GM23248 (cell line): Measurements from ENCODE around the gene SUB1. TPM values are rescaled to one million over a fixed set of nuclear protein-coding genes. Genes with fewer than 3 reads are reported as not detected.

Source experiments
- DNase-seq: peaks from one replicate; pipeline ENCODE4 v3.0.0-alpha.2; 2015
- H2AFZ ChIP-seq: fragments of 200-600 bp; sonication (generic); 2 replicates; pipeline ENCODE4 v1.6.1; 2016; ENCODE audit warnings: antibody characterized with exemption
- H3F3A ChIP-seq: fragments of 200-600 bp; sonication (generic); 2 replicates; pipeline ENCODE4 v1.6.1; 2016; ENCODE audit warnings: mild to moderate bottlenecking, antibody characterized with exemption, mixed run types; ENCODE audit not compliant: insufficient read depth
- H3K27ac ChIP-seq: fragments of 200-600 bp; sonication (generic); 2 replicates; pipeline ENCODE4 v1.5.1; 2016; ENCODE audit warnings: mild to moderate bottlenecking
- H3K27me3 ChIP-seq: fragments of 200-600 bp; sonication (generic); replicated peaks from 2 replicates; pipeline ENCODE4 v1.6.1; 2016; ENCODE audit warnings: mild to moderate bottlenecking; ENCODE audit not compliant: insufficient read depth
- H3K36me3 ChIP-seq: fragments of 200-600 bp; sonication (generic); 2 replicates; pipeline ENCODE4 v1.6.1; 2016; ENCODE audit warnings: low read depth, mild to moderate bottlenecking
- H3K4me1 ChIP-seq: fragments of 200-600 bp; sonication (generic); 2 replicates; pipeline ENCODE4 v1.6.1; 2016; ENCODE audit warnings: mild to moderate bottlenecking; ENCODE audit not compliant: insufficient read depth
- H3K4me2 ChIP-seq: fragments of 200-600 bp; sonication (generic); one replicate; pipeline ENCODE4 v1.6.1; 2016; ENCODE audit warnings: mild to moderate bottlenecking; ENCODE audit not compliant: unreplicated experiment
- H3K4me3 ChIP-seq: fragments of 200-600 bp; sonication (generic); 2 replicates; pipeline ENCODE4 v1.5.1; 2016; ENCODE audit warnings: mild to moderate bottlenecking
- H3K79me2 ChIP-seq: fragments of 200-600 bp; sonication (generic); 2 replicates; pipeline ENCODE4 v1.6.1; 2016; ENCODE audit warnings: mild to moderate bottlenecking; ENCODE audit not compliant: insufficient read depth
- H3K9ac ChIP-seq: fragments of 200-600 bp; sonication (generic); 2 replicates; pipeline ENCODE4 v1.6.1; 2016; ENCODE audit warnings: mild to moderate bottlenecking
- H3K9me2 ChIP-seq: fragments of 200-600 bp; sonication (generic); 2 replicates; pipeline ENCODE4 v1.6.1; 2016; ENCODE audit warnings: mixed run types, mild to moderate bottlenecking, moderate library complexity; ENCODE audit not compliant: insufficient read depth
- H3K9me3 ChIP-seq: fragments of 200-600 bp; sonication (generic); one replicate; pipeline ENCODE4 v1.6.1; 2017; ENCODE audit warnings: low read depth
- H4K20me1 ChIP-seq: fragments of 200-600 bp; sonication (generic); 2 replicates; pipeline ENCODE4 v1.6.0; 2016; ENCODE audit not compliant: insufficient read depth
- EZH2 ChIP-seq: fragments of 200-600 bp; sonication (generic); IDR thresholded peaks from 2 replicates; pipeline ENCODE4 v1.6.1; 2018; ENCODE audit warnings: antibody characterized with exemption, mild to moderate bottlenecking; ENCODE audit not compliant: insufficient read depth, poor library complexity, severe bottlenecking
- EZH2phosphoT487 ChIP-seq: fragments of 200-600 bp; sonication (generic); IDR thresholded peaks from 2 replicates; pipeline ENCODE4 v1.6.1; 2018; ENCODE audit warnings: antibody characterized with exemption, moderate library complexity, mild to moderate bottlenecking, low read depth; ENCODE audit not compliant: insufficient read depth
- WGBS, 2 experiments: methylation state at CpG; one replicate each; pipeline ENCODE4 v1.1.6; 2015 to 2017; ENCODE audit warnings: low lambda C conversion rate in 2 of 2, low coverage in 1 of 2; ENCODE audit errors: missing lambda C conversion rate in 2 of 2; 5-methylcytosine and 5-hydroxymethylcytosine counted together
- in situ Hi-C: fragments of 300-500 bp; cut with MboI; formaldehyde crosslinking; loops from 2 replicates; pipeline ENCODE4 v1.15.0; 2020
- polyA plus RNA-seq: library from polyadenylated mRNA; unstranded; fragments of >200 nt; fragmentation: Nextera tagmentation; extraction: Ambion mirVana; gene quantifications from 2 replicates; pipeline ENCODE4 v1.2.1, GENCODE V29; 2016
- total RNA-seq: library from RNA; depleted of rRNA; stranded (reverse); fragments of >200 nt; shearing (Covaris generic); gene quantifications from 2 replicates; pipeline ENCODE4 v1.2.3, GENCODE V29; 2014

The SUB1 gene
- total and polyA plus RNA-seq, 2 experiments from 2014 or later: 350 to 489 TPM

DNA sequence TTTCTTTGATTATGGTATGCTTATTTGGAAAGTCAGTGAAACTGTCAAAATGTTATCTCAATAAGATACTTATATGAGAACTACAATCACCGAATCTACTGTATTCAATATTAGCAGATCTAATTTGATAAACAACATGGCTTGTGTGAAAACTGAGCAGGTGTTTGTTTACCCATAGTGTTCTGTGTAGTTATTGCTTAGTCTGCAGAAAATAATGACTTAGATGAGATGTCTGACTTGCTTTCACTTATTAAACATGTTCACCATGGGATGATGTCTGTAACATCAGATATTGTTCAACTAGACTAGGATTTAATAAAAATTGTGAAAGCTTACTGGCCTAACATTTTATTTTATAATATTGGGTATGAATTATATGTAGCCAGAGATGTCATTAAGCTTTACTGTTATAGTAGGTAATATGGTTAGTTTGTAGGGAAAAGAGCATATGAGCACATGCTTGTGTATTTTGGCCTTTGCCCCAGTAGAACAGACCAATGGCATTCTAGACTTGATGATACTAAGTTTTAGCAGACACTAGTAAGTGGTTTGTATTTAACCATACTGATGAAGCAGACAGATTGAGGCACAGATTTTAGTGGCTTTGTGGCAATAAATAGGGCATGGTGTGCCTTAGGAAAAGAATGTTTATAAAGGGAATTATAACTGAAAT, 16.4 kb downstream of the SUB1 start:
- no peak overlapping the region for H3K9ac ChIP-seq
- H2AFZ ChIP-seq: no peak overlapping the region
- TF ChIP-seq EZH2phosphoT487 (no peak), EZH2 (no peak)
- H3K27ac ChIP-seq: no peak overlapping the region
- no peak for DNase-seq
- no peaks in the 10 kb centered on the region for H3K9me3 ChIP-seq
- peaks cover 46% of the 10 kb centered on the region for H3K36me3 ChIP-seq
- no peaks in the 10 kb centered on the region for H4K20me1 ChIP-seq
- H3K4me2 ChIP-seq: no peak overlapping the region
- no peaks in the 10 kb centered on the region for H3K27me3 ChIP-seq
- in situ Hi-C loops: loop anchor here (25.0 kb wide), 1 partner anchor 364 kb away; no protein-coding TSS in a partner anchor
- peaks cover 45% of the 10 kb centered on the region for H3F3A ChIP-seq
- no peaks in the 10 kb centered on the region for H3K9me2 ChIP-seq
- H3K4me1 ChIP-seq: peaks cover 36% of the 10 kb centered on the region
- peaks cover 61% of the 10 kb centered on the region for H3K79me2 ChIP-seq
- 97 to 98% methylated on average over 1 of the region's 1 CpG for WGBS, 2 experiments
- H3K4me3 ChIP-seq: no peak overlapping the region

GRCh38 chr5:32602906-32603305, 17.5 kb downstream of the SUB1 start:
- H3K4me3 ChIP-seq: no peak overlapping the region
- H2AFZ ChIP-seq: no peak overlapping the region
- no peaks in the 10 kb centered on the region for H3K27me3 ChIP-seq
- 84 to 88% methylated on average over 2 of the region's 2 CpGs for WGBS, 2 experiments
- H3K9ac ChIP-seq: no peak overlapping the region
- H3K36me3 ChIP-seq: peaks cover 38% of the 10 kb centered on the region
- in situ Hi-C loops: loop anchor here (25.0 kb wide), 1 partner anchor 366 kb away; no protein-coding TSS in a partner anchor
- H4K20me1 ChIP-seq: no peaks in the 10 kb centered on the region
- peaks cover 37% of the 10 kb centered on the region for H3F3A ChIP-seq
- TF ChIP-seq EZH2phosphoT487 (no peak), EZH2 (no peak)
- no peaks in the 10 kb centered on the region for H3K9me2 ChIP-seq
- peaks cover 51% of the 10 kb centered on the region for H3K79me2 ChIP-seq
- no peak for DNase-seq
- no peak overlapping the region for H3K27ac ChIP-seq
- peaks cover 28% of the 10 kb centered on the region for H3K4me1 ChIP-seq
- H3K9me3 ChIP-seq: no peaks in the 10 kb centered on the region
- no peak overlapping the region for H3K4me2 ChIP-seq

DNA sequence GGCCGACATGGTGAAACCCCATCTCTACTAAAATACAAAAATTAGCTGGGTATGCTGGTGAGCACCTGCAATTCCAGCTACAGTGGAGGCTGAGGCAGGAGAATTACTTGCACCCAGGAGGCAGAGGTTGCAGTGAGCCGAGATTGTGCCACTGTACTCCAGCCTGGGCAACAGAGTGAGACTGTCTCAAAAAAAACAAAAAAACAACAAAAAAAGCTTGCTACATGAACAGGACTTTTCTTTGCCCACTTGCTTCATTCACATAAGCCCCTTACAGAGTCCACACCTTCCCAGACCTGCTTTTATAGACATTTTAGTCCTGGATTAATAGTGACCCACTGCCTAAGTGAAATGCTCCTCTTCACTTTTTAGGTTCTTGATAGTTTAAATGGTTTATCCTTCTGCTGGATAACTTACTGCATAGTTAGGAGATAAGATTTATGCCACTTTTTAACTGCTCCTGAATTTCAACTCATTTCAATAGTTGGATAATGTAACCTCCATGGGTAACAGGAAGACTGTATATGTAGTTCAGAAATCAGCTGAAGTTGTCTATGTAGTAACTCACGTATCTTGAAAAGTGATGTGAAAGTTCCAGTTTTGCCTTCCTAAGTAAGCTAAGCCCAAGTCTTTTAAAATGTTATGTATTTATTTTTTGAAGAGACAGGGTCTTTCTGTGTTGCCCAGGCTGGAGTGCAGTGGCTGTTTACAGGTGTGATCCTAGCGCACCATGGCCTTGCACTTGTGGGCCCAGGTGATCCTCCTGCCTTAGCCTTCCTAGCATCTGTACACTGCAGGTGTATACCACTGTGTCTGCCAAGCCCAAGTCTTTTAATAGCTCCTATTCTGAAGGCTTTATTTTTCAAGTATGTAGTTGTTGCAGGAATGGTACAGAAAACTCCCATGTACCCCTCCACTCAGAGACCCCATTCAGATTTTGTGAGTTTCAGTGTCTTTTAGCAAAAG, 19.7 kb downstream of the SUB1 start:
- Histone ChIP-seq H3K79me2 (peaks cover 36% of the 10 kb centered on the region), H3K36me3 (peaks cover 38% of the 10 kb centered on the region), H3K9me3 (no peaks in the 10 kb centered on the region), H3F3A (peaks cover 16% of the 10 kb centered on the region), H3K9ac (no peak overlapping the region), H3K27me3 (no peaks in the 10 kb centered on the region), H3K27ac (no peak overlapping the region), H2AFZ (no peak overlapping the region), H3K9me2 (no peaks in the 10 kb centered on the region), H3K4me1 (peaks cover 11% of the 10 kb centered on the region), H3K4me2 (no peak overlapping the region), H3K4me3 (no peak overlapping the region), H4K20me1 (no peaks in the 10 kb centered on the region)
- TF ChIP-seq EZH2 (no peak), EZH2phosphoT487 (no peak)
- in situ Hi-C loops: loop anchor here (25.0 kb wide), 1 partner anchor 368 kb away; no protein-coding TSS in a partner anchor
- WGBS, 2 experiments: 74% methylated on average over 4 of the region's 4 CpGs
- no peak for DNase-seq

- TF ChIP-seq EZH2: no peak
- TF ChIP-seq EZH2phosphoT487: no peak
- peaks cover 33% of the 10 kb centered on the region for H3K79me2 ChIP-seq
- peaks cover 4% of the 10 kb centered on the region for H3K4me1 ChIP-seq
- H2AFZ ChIP-seq: no peak overlapping the region
- no peaks in the 10 kb centered on the region for H3K27me3 ChIP-seq
- DNase-seq: no peak
- no peaks in the 10 kb centered on the region for H3K9me3 ChIP-seq
- no peak overlapping the region for H3K27ac ChIP-seq
- no peak overlapping the region for H3K4me3 ChIP-seq
- no peaks in the 10 kb centered on the region for H4K20me1 ChIP-seq
- H3K9ac ChIP-seq: no peak overlapping the region
- WGBS, 2 experiments: 94 to 100% methylated on average over 2 of the region's 2 CpGs
- H3F3A ChIP-seq: peaks cover 9% of the 10 kb centered on the region
- H3K36me3 ChIP-seq: peaks cover 37% of the 10 kb centered on the region
- in situ Hi-C loops: loop anchor here (25.0 kb wide), 1 partner anchor 368 kb away; no protein-coding TSS in a partner anchor
- H3K9me2 ChIP-seq: no peaks in the 10 kb centered on the region
- H3K4me2 ChIP-seq: no peak overlapping the region
Observed at GRCh38 chr5:32605766-32606152, 20.4 kb downstream of the SUB1 start.
